SK-N-SH (cell line): ENCODE measurements around the gene RAB17.

Source experiments
- CHD2 ChIP-seq: fragments of 150-350 bp; IDR thresholded peaks from 2 replicates; pipeline ENCODE4 v1.6.1; 2018; ENCODE audit warnings: low read length; ENCODE audit not compliant: partially characterized antibody
- CTCF ChIP-seq: fragments of 200-600 bp; sonication (generic); IDR thresholded peaks from 2 replicates; pipeline ENCODE4 v1.6.1; 2017; ENCODE audit warnings: antibody characterized with exemption, mild to moderate bottlenecking, moderate library complexity
- ELF1 ChIP-seq: IDR thresholded peaks from 2 replicates; pipeline ENCODE4 v1.4.0; 2012
- EP300 ChIP-seq, 2 experiments: IDR thresholded peaks; 2 replicates each; pipeline versions ENCODE4 v1.4.0 to v1.6.1; 2012; ENCODE audit warnings: borderline replicate concordance in 1 of 2, low read depth in 1 of 2, low read length in 1 of 2
- GABPA ChIP-seq: IDR thresholded peaks from 2 replicates; pipeline ENCODE4 v1.4.0; 2012; ENCODE audit warnings: low read depth, mild to moderate bottlenecking
- POLR2AphosphoS5 ChIP-seq: IDR thresholded peaks from 2 replicates; pipeline ENCODE4 v1.6.1; 2012; ENCODE audit warnings: low read depth, low read length
- RCOR1 ChIP-seq: fragments of 150-350 bp; IDR thresholded peaks from 2 replicates; pipeline ENCODE4 v1.6.1; 2017; ENCODE audit warnings: antibody characterized with exemption, low read length
- RXRA ChIP-seq: IDR thresholded peaks from 2 replicates; pipeline ENCODE4 v1.4.0; 2012; ENCODE audit warnings: low read depth, mild to moderate bottlenecking, borderline replicate concordance
- TCF12 ChIP-seq: IDR thresholded peaks from 2 replicates; pipeline ENCODE4 v1.4.0; 2012

GRCh38 chr2:237612527-237613357, 22.2 kb upstream of the RAB17 start:
- no peak for TF ChIP-seq CTCF
- TF ChIP-seq TCF12 = no peak
- TF ChIP-seq GABPA = no peak
- no peak for TF ChIP-seq CHD2
- TF ChIP-seq EP300 (IDR thresholded peaks at IDR 0.05; ENCODE audit: borderline replicate concordance in 1 of 2, low read depth in 1 of 2, low read length in 1 of 2) = no peak
- no peak for TF ChIP-seq ELF1
- TF ChIP-seq POLR2AphosphoS5 = no peak
- TF ChIP-seq RXRA = no peak
- no peak for TF ChIP-seq RCOR1
